ENCODE results near the gene SCLY. TPM values are rescaled to one million over a fixed set of nuclear protein-coding genes. Genes with fewer than 3 reads are reported as not detected.

SCLY gene
- total and polyA plus RNA-seq, 4 donors = 7.8 to 16.1 (median 12.1) TPM

DNA sequence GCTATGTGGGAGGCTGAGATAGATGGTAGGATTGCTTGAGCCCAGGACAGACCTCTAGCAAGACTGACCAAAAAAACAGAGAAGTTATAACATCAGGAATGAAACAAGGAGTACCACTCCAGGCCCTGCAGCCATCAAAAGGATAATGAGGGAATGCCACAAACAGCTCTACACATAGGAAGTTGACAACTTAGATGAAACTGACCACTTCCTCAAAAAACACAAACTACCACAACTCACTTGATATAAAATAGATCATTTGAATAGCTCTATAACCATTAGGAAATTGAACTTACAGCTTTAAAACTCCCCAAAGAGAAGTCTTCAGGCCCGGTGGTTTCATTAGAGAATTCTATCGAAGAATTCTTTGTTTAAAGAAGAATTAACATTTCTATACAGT, 26.4 kb downstream of the SCLY start:
- Histone ChIP-seq H3K4me1 (ENCODE audit: control insufficient read depth in 5 of 5, insufficient read depth in 5 of 5, low read length in 5 of 5) (no peaks in the 10 kb centered on the region), H3K9me3 (ENCODE audit: control insufficient read depth in 4 of 4, insufficient read depth in 3 of 4, low read length in 3 of 4) (no peaks in the 10 kb centered on the region), H3K4me3 (no peak overlapping the region), H3K27ac (ENCODE audit: low read depth in 1 of 2, low read length in 1 of 2) (no peak overlapping the region), H3K36me3 (ENCODE audit: control insufficient read depth in 4 of 4, insufficient read depth in 4 of 4, low read length in 4 of 4) (peaks cover 8 to 23% (median 13%) of the 10 kb centered on the region in 4 donors), H3K9ac (ENCODE audit: insufficient read depth in 1 of 2, low read length in 2 of 2) (no peak overlapping the region), H3K27me3 (ENCODE audit: control insufficient read depth in 3 of 3, insufficient read depth in 3 of 3, low read length in 2 of 3) (no peaks in the 10 kb centered on the region)
- TF ChIP-seq, protein P1, sequence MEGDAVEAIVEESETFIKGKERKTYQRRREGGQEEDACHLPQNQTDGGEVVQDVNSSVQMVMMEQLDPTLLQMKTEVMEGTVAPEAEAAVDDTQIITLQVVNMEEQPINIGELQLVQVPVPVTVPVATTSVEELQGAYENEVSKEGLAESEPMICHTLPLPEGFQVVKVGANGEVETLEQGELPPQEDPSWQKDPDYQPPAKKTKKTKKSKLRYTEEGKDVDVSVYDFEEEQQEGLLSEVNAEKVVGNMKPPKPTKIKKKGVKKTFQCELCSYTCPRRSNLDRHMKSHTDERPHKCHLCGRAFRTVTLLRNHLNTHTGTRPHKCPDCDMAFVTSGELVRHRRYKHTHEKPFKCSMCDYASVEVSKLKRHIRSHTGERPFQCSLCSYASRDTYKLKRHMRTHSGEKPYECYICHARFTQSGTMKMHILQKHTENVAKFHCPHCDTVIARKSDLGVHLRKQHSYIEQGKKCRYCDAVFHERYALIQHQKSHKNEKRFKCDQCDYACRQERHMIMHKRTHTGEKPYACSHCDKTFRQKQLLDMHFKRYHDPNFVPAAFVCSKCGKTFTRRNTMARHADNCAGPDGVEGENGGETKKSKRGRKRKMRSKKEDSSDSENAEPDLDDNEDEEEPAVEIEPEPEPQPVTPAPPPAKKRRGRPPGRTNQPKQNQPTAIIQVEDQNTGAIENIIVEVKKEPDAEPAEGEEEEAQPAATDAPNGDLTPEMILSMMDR (IDR thresholded peaks at IDR 0.05; ENCODE audit: control extremely low read depth, extremely low read depth) = no peak
- DNase-seq (no peak), ATAC-seq (ENCODE audit: insufficient read depth, low FRiP score) (no peak)
- 47 to 70% methylated on average over 2 of the region's 2 CpGs for WGBS, 2 donors

DNA sequence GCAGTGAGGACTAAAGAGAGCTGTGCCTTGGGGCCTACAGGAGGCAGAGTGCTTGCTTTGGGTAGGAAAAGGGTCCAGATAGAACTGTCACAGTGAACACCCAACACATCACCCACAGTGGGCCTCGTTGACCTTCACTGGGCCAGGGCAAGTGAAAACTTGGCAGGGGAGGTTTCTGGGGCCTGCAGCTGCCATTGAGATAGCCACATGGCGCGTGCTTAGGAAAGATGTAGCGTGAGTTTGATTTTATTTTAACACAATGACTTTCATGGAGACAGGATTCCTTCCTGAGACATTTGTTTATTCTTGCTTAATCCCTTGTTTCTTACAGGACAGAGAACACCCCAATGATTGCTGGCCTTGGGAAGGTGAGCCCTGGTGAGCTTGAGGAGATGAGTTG, 30.1 kb downstream of the SCLY start:
- H3K27ac ChIP-seq (ENCODE audit: low read depth in 1 of 2, low read length in 1 of 2) = no peak overlapping the region
- H3K9ac ChIP-seq (ENCODE audit: insufficient read depth in 1 of 2, low read length in 2 of 2) = no peak overlapping the region
- no peaks in the 10 kb centered on the region for H3K27me3 ChIP-seq (ENCODE audit: control insufficient read depth in 3 of 3, insufficient read depth in 3 of 3, low read length in 2 of 3)
- H3K36me3 ChIP-seq (ENCODE audit: control insufficient read depth in 4 of 4, insufficient read depth in 4 of 4, low read length in 4 of 4) = peaks cover 0 to 12% (median 2%) of the 10 kb centered on the region in 4 donors
- no peaks in the 10 kb centered on the region for H3K9me3 ChIP-seq (ENCODE audit: control insufficient read depth in 4 of 4, insufficient read depth in 3 of 4, low read length in 3 of 4)
- TF ChIP-seq, protein P1 (IDR thresholded peaks at IDR 0.05; ENCODE audit: control extremely low read depth, extremely low read depth) = no peak
- DNase-seq = no peak
- WGBS, 2 donors = 90 to 95% methylated on average over 4 of the region's 4 CpGs
- no peaks in the 10 kb centered on the region for H3K4me1 ChIP-seq (ENCODE audit: control insufficient read depth in 5 of 5, insufficient read depth in 5 of 5, low read length in 5 of 5)
- ATAC-seq (ENCODE audit: insufficient read depth, low FRiP score) = no peak
- no peak overlapping the region for H3K4me3 ChIP-seq

DNA sequence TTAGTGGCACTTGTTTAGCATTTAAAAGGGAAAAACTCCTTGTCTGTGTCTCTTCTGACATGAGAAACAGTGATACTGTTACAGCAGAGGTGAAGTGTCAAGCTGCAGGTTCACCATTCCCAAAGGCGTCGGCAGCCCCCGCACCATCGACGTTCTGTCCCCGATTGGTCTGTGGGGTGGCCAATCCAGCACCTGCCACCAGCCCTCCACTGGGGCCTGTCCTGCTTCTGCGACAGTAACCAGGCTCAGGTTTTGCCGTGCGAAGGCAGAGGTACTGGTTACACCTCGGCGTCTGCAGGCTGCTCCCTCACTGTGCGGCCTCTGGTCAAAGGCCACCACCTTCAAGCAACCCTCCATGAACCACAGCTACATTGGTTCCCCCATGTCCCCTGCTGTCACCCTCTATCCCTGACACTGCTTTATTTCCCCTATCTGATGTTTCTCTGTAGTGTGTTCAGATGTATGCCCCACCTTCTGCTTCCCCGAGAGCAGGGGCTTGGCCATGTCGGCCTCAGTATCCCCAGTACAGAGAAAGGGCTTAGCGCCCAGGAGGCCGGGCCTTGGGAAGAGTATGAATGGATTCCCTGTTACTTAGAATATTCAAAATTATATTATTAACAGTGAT, 30.7 kb downstream of the SCLY start:
- Histone ChIP-seq H3K36me3 (ENCODE audit: control insufficient read depth in 4 of 4, insufficient read depth in 4 of 4, low read length in 4 of 4) (peaks cover 0 to 10% (median 1%) of the 10 kb centered on the region in 4 donors), H3K9me3 (ENCODE audit: control insufficient read depth in 4 of 4, insufficient read depth in 3 of 4, low read length in 3 of 4) (no peaks in the 10 kb centered on the region), H3K4me1 (ENCODE audit: control insufficient read depth in 5 of 5, insufficient read depth in 5 of 5, low read length in 5 of 5) (no peaks in the 10 kb centered on the region), H3K27ac (ENCODE audit: low read depth in 1 of 2, low read length in 1 of 2) (no peak overlapping the region), H3K27me3 (ENCODE audit: control insufficient read depth in 3 of 3, insufficient read depth in 3 of 3, low read length in 2 of 3) (no peaks in the 10 kb centered on the region), H3K4me3 (no peak overlapping the region), H3K9ac (ENCODE audit: insufficient read depth in 1 of 2, low read length in 2 of 2) (no peak overlapping the region)
- TF ChIP-seq, protein P1 (IDR thresholded peaks at IDR 0.05; ENCODE audit: control extremely low read depth, extremely low read depth) = no peak
- WGBS, 2 donors = 96 to 97% methylated on average over 16 of the region's 16 CpGs
- no peak for ATAC-seq (ENCODE audit: insufficient read depth, low FRiP score)
- no peak for DNase-seq
